ENCODE data around the gene KRTAP10-9. TPM values are rescaled to one million over a fixed set of nuclear protein-coding genes. Genes with fewer than 3 reads are reported as not detected.
A peak's percentile ranks its signal among the peaks of the same experiment; 100 is the strongest.

Gene KRTAP10-9
- total and polyA plus RNA-seq, 11 donors: not detected

DNA sequence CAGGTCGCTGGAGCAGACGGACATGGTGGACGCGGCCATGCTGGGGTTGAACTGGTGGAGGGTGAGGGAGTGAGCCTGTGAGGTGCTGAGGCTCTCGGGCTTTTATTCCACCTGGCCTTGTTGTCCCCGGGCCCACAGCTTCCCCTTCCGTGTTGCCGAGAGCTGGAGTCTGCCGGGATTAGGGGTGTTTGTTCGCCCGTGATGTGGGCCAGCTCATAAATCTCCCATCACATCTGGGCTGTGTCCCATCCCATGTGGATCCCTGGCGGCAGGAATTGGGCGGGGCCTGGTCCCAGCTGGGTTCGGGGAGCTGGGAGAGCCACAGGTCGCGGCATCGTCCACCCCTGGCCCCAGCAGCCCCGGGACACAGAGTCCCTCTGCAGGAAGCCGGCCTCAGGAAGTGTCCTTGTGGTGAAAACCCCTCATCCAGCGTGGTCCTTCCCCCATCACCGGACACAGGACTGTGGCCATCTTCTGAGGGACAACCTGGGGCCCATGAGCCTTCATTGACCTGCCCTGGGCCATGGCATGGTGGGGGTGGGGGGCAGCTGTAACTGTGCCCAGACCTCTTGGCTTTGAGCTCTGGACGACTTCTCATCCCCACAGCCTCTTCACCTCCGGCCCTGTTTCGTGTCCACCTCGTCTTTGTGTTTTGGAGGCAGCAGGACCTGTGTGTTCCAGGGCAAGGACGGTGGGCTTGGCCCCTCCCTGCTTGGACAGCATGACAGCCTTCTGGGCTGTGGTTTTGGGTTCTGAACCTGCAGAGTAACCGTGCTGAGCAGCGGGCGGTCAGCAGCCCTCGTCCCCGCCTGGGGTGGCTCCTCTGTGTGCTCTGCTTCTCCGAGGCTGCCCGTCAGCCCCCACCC is 34.2 kb upstream of the KRTAP10-9 start, which contains the start of gene KRTAP10-6:
TSS of gene KRTAP10-6 (minus strand) at position 60 of the 866 bp plus-strand sequence. CDS start at position 39, 21 bp downstream.
- H3K27me3 ChIP-seq: peaks cover 0 to 12% (median 0%) of the 10 kb centered on the region in 9 donors
- TF ChIP-seq, protein P1, sequence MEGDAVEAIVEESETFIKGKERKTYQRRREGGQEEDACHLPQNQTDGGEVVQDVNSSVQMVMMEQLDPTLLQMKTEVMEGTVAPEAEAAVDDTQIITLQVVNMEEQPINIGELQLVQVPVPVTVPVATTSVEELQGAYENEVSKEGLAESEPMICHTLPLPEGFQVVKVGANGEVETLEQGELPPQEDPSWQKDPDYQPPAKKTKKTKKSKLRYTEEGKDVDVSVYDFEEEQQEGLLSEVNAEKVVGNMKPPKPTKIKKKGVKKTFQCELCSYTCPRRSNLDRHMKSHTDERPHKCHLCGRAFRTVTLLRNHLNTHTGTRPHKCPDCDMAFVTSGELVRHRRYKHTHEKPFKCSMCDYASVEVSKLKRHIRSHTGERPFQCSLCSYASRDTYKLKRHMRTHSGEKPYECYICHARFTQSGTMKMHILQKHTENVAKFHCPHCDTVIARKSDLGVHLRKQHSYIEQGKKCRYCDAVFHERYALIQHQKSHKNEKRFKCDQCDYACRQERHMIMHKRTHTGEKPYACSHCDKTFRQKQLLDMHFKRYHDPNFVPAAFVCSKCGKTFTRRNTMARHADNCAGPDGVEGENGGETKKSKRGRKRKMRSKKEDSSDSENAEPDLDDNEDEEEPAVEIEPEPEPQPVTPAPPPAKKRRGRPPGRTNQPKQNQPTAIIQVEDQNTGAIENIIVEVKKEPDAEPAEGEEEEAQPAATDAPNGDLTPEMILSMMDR (IDR thresholded peaks at IDR 0.05): no peak
- H3K9me3 ChIP-seq: no peaks in the 10 kb centered on the region
- H3K4me3 ChIP-seq: no peak within 1 kb of the TSS
- no peaks in the 10 kb centered on the region for H3K36me3 ChIP-seq
- 66 to 72% (median 69%) methylated on average over 25 to 33 of the region's 33 CpGs for WGBS, 4 donors
- DNase-seq (peak in 1 of 5 donors; percentile 22), ATAC-seq (peak in 1 of 4 donors; percentile 35)
- peaks cover 0 to 9% (median 0%) of the 10 kb centered on the region in 12 donors for H3K4me1 ChIP-seq
- H3K27ac ChIP-seq: no peak within 1 kb of the TSS
- intact Hi-C loops (cut with DNase I): no loop called here

DNA sequence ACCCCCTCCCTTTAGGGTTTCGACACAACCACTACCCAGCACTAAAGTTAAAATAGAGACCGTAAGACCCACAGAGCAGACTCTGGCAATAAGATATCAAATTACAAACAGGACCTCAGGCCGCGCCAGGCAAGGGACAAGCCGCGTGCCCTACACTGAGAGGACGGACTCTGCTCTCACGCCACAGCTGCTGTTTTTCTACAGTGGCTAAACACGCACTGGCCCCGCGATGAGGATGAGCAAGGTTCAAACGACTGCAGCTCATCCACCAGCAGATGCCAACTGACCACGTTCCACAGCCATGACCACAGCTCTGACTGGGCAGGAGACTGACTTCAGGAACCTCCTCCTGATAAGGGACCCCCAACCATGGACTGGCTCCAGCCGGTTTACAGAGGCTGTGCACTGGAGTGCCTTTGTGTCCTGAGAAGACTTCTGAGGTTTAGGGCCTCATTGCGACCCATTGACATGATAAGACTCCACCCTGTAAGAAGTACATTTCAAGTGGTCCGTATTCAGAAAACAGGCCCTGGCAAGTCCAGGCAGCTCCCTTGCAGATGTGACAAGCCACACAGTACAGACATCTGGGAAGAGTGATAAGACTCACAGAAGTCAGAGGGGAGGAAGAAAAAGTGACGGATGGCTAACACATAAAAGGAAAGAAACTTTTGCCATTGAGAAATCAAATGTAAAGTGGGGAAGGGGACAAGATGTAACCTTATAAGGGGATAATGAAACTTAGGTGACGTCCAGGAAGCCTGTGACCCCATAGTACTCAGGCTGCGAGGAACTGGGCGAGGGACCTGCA is 33.1 kb upstream of the KRTAP10-9 start:
- no peak overlapping the region for H3K4me3 ChIP-seq
- ATAC-seq (peak in 3 of 4 donors; percentile 37 to 59 (median 48)), DNase-seq (peak in 1 of 5 donors; percentile 29)
- no peak overlapping the region for H3K27ac ChIP-seq
- TF ChIP-seq, protein P1 (IDR thresholded peaks at IDR 0.05): no peak
- TF ChIP-seq POLR2A (IDR thresholded peaks at IDR 0.05): no peak
- 40 to 47% (median 44%) methylated on average over 19 to 20 of the region's 20 CpGs for WGBS, 4 donors
- intact Hi-C loops (cut with DNase I): no loop called here
- peaks cover 0 to 14% (median 0%) of the 10 kb centered on the region in 9 donors for H3K27me3 ChIP-seq
- no peaks in the 10 kb centered on the region for H3K36me3 ChIP-seq
- peaks cover 0 to 9% (median 0%) of the 10 kb centered on the region in 12 donors for H3K4me1 ChIP-seq
- peaks cover 0 to 5% (median 0%) of the 10 kb centered on the region in 12 donors for H3K9me3 ChIP-seq

DNA sequence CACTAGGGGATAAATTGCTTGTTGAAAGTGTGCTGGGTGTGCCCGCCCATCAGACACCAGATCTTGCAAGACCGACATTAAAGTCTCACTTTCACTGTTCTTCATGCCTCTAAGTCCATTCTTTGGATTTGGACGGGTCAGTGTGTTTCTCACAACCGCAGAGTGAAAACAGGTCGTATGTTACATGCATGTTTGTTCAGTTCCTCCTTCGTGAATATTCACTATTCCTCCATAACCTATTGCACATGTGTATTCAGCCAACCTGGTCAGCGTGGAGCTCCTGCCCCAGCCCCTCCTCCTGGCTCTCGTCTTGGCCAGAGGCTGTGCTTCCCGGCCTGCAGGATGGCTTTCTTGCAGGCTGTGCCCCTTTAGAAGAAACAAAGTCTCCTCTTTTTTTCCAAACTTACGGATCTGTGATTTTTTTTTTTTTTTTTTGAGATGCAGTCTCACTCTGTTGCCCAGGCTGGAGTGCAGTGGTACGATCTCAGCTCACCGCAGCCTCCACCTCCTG is 32.4 kb upstream of the KRTAP10-9 start:
- ATAC-seq (no peak), DNase-seq (no peak)
- H3K4me1 ChIP-seq: peaks cover 0 to 9% (median 0%) of the 10 kb centered on the region in 12 donors
- peaks cover 0 to 15% (median 0%) of the 10 kb centered on the region in 9 donors for H3K27me3 ChIP-seq
- intact Hi-C loops (cut with DNase I): no loop called here
- H3K9me3 ChIP-seq: peaks cover 0 to 5% (median 0%) of the 10 kb centered on the region in 12 donors
- no peak overlapping the region for H3K27ac ChIP-seq
- no peak overlapping the region for H3K4me3 ChIP-seq
- TF ChIP-seq, protein P1 (IDR thresholded peaks at IDR 0.05): no peak
- WGBS, 4 donors: 78 to 84% (median 83%) methylated on average over 12 of the region's 12 CpGs
- H3K36me3 ChIP-seq: no peaks in the 10 kb centered on the region

All from heart left ventricle (tissue), 16 donors.